ENCODE data around the gene EXOC3. TPM values are rescaled to one million over a fixed set of nuclear protein-coding genes. Genes with fewer than 3 reads are reported as not detected.

The EXOC3 gene
- total and polyA plus RNA-seq, 2 of the 4 experiments (the other 2 are of a cell fraction): 35.1 to 47.5 TPM

DNA sequence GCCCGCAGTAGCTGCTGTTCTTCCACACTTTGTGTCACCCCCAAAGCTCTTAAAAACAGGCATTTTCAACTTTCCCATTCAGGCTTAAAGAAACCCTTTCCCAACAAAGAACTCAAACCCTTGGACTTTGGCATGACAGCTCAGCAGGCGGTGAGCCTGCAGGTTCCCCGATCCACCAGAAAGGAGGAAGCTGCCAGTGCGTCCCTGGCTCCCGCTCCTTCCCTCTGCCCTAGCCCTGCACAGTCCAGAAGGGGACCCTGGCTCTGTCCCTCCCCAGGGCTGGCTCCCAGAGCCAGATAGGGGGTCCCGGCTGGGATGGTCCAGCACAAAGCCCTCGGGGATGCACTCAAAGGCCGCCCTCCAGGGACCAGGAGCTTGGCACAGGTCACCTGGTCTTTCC is 71.7 kb downstream of the EXOC3 start:
- in situ Hi-C loops (cut with MboI; ENCODE audit: low sequenced_read_pairs): no loop called here
- Histone ChIP-seq H3K9me1 (ENCODE audit: insufficient read depth, low read length) (no peaks in the 10 kb centered on the region), H2AFZ (replicated peaks; ENCODE audit: low read length, poor library complexity) (no peak overlapping the region), H3K27me3 (ENCODE audit: control insufficient read depth, insufficient read depth, low read length) (peaks cover 62% of the 10 kb centered on the region), H3K79me1 (ENCODE audit: low read depth in 1 of 2, low read length in 2 of 2) (no peaks in the 10 kb centered on the region), H4K8ac (ENCODE audit: low read depth in 2 of 2, low read length in 2 of 2) (no peak overlapping the region), H4K5ac (ENCODE audit: low read depth, low read length) (no peak overlapping the region), H4K20me1 (ENCODE audit: insufficient read depth, low read length) (no peaks in the 10 kb centered on the region), H3K18ac (ENCODE audit: low read depth, low read length) (no peak overlapping the region), H3K4ac (ENCODE audit: low read depth, low read length) (no peak overlapping the region), H3K23ac (ENCODE audit: low read depth, low read length) (no peak overlapping the region), H2BK120ac (ENCODE audit: low read depth, low read length) (no peak overlapping the region), H2BK15ac (ENCODE audit: low read depth, low read length) (no peak overlapping the region), H3K56ac (ENCODE audit: extremely low read depth, insufficient read depth, low read length) (no peak overlapping the region), H3K36me3 (ENCODE audit: control insufficient read depth, insufficient read depth, low read length) (no peaks in the 10 kb centered on the region), H3K4me2 (ENCODE audit: low read depth, low read length) (no peak overlapping the region), H4K91ac (ENCODE audit: insufficient read depth, low read depth, low read length) (no peak overlapping the region), H2BK5ac (ENCODE audit: low read depth, low read length, poor library complexity, severe bottlenecking) (no peak overlapping the region), H2AK5ac (ENCODE audit: low read depth, low read length) (no peak overlapping the region), H3K9ac (ENCODE audit: low read depth, low read length) (no peak overlapping the region), H3K9me3 (ENCODE audit: control insufficient read depth, insufficient read depth, low read length) (no peaks in the 10 kb centered on the region), H3K4me1 (ENCODE audit: control insufficient read depth, insufficient read depth, low read length) (no peaks in the 10 kb centered on the region), H3K4me3 (ENCODE audit: insufficient read depth, low read depth, low read length) (no peak overlapping the region), H2BK20ac (ENCODE audit: low read depth, low read length) (no peak overlapping the region), H3K27ac (ENCODE audit: insufficient read depth, low read length) (no peak overlapping the region), H3K14ac (replicated peaks; ENCODE audit: low read depth, low read length) (no peak overlapping the region), H2AK9ac (replicated peaks; ENCODE audit: low read depth, low read length, poor library complexity) (no peak overlapping the region)
- POLR2A ChIA-PET (ENCODE audit: unreplicated experiment): no interaction called here
- CTCF ChIA-PET: no interaction called here
- no TSS peak for BruUV-seq (replicated peaks)
- dilution Hi-C loops (cut with HindIII; ENCODE audit: low sequenced_read_pairs, unreplicated experiment): no loop called here
- intact Hi-C loops (cut with micrococcal nuclease): no loop called here
- no peak for DNase-seq
- TF ChIP-seq BHLHE40 (IDR thresholded peaks at IDR 0.05; ENCODE audit: low read depth, low read length) (no peak), MAFK (IDR thresholded peaks at IDR 0.05; ENCODE audit: low read depth, low read length) (no peak), NFE2L2 (IDR thresholded peaks at IDR 0.05; ENCODE audit: low read depth, low read length) (no peak), POLR2A (IDR thresholded peaks at IDR 0.05; ENCODE audit: low read depth, low read length) (no peak), RAD21 (IDR thresholded peaks at IDR 0.05; ENCODE audit: low read length) (no peak)
- TF ChIP-seq, protein P1, sequence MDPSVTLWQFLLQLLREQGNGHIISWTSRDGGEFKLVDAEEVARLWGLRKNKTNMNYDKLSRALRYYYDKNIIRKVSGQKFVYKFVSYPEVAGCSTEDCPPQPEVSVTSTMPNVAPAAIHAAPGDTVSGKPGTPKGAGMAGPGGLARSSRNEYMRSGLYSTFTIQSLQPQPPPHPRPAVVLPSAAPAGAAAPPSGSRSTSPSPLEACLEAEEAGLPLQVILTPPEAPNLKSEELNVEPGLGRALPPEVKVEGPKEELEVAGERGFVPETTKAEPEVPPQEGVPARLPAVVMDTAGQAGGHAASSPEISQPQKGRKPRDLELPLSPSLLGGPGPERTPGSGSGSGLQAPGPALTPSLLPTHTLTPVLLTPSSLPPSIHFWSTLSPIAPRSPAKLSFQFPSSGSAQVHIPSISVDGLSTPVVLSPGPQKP (IDR thresholded peaks at IDR 0.05; ENCODE audit: borderline replicate concordance, low read depth, low read length): no peak
- TF ChIP-seq, protein P2, sequence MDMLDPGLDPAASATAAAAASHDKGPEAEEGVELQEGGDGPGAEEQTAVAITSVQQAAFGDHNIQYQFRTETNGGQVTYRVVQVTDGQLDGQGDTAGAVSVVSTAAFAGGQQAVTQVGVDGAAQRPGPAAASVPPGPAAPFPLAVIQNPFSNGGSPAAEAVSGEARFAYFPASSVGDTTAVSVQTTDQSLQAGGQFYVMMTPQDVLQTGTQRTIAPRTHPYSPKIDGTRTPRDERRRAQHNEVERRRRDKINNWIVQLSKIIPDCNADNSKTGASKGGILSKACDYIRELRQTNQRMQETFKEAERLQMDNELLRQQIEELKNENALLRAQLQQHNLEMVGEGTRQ (IDR thresholded peaks at IDR 0.05; ENCODE audit: low read depth, low read length): no peak
- TF ChIP-seq, protein P3, sequence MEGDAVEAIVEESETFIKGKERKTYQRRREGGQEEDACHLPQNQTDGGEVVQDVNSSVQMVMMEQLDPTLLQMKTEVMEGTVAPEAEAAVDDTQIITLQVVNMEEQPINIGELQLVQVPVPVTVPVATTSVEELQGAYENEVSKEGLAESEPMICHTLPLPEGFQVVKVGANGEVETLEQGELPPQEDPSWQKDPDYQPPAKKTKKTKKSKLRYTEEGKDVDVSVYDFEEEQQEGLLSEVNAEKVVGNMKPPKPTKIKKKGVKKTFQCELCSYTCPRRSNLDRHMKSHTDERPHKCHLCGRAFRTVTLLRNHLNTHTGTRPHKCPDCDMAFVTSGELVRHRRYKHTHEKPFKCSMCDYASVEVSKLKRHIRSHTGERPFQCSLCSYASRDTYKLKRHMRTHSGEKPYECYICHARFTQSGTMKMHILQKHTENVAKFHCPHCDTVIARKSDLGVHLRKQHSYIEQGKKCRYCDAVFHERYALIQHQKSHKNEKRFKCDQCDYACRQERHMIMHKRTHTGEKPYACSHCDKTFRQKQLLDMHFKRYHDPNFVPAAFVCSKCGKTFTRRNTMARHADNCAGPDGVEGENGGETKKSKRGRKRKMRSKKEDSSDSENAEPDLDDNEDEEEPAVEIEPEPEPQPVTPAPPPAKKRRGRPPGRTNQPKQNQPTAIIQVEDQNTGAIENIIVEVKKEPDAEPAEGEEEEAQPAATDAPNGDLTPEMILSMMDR (conservative IDR thresholded peaks at IDR 0.05; ENCODE audit: low read depth, low read length): no peak
- WGBS, 2 experiments (ENCODE audit: extremely low coverage in 2 of 2, insufficient read length in 1 of 2): no CpG with 5 or more reads among the region's 8 CpGs
- ATAC-seq (ENCODE audit: low read depth): no peak
